CD4-positive, CD25-positive, alpha-beta regulatory T cell (primary cell): ENCODE measurements around the gene ERICH3. TPM values are rescaled to one million over a fixed set of nuclear protein-coding genes. Genes with fewer than 3 reads are reported as not detected.

Experiments used
- ATAC-seq, 2 donors: fragments of 150-1000 bp; cut with Tn5 transposase; one replicate each; pipeline ENCODE4 v1.10.0; 2021; ENCODE audit warnings: low read depth in 2 of 2, moderate number of reproducible peaks in 2 of 2, moderate library complexity in 1 of 2
- DNase-seq, 3 donors: peaks; one replicate each; pipeline versions ENCODE4 v3.0.0 to v3.0.0-alpha.2; 2012 to 2022; ENCODE audit warnings: mixed read lengths in 1 of 3
- H3K27ac ChIP-seq: one replicate; pipeline ENCODE4 v1.7.0; 2013; ENCODE audit warnings: mild to moderate bottlenecking, low read length; ENCODE audit not compliant: insufficient read depth, poor library complexity, severe bottlenecking
- H3K27me3 ChIP-seq: one replicate; pipeline ENCODE4 v1.7.0; 2013; ENCODE audit warnings: low read length; ENCODE audit not compliant: control insufficient read depth, insufficient read depth
- H3K36me3 ChIP-seq: one replicate; pipeline ENCODE4 v1.7.0; 2013; ENCODE audit warnings: mild to moderate bottlenecking, low read length, moderate library complexity; ENCODE audit not compliant: control insufficient read depth, insufficient read depth
- H3K4me1 ChIP-seq: 2 replicates; pipeline ENCODE4 v1.7.0; 2013; ENCODE audit warnings: mild to moderate bottlenecking, low read length; ENCODE audit not compliant: insufficient read depth, control insufficient read depth, poor library complexity, severe bottlenecking
- H3K4me3 ChIP-seq: one replicate; pipeline ENCODE4 v1.7.0; 2013; ENCODE audit warnings: low read depth, mild to moderate bottlenecking, low read length, moderate library complexity
- H3K9me3 ChIP-seq, 2 experiments: 1 replicate in 1 of 2; 2 replicates in 1 of 2; pipeline ENCODE4 v1.7.0; 2013; ENCODE audit warnings: low read length in 2 of 2, mild to moderate bottlenecking in 1 of 2, moderate library complexity in 1 of 2; ENCODE audit not compliant: control insufficient read depth in 2 of 2
- H3K27ac Mint-ChIP-seq, 3 donors: one replicate each; pipeline ENCODE4 v1.8.0; 2020 to 2022; ENCODE audit warnings: mild to moderate bottlenecking in 3 of 3, mixed read lengths in 3 of 3, moderate library complexity in 2 of 3
- H3K27me3 Mint-ChIP-seq: one replicate; pipeline ENCODE4 v1.8.0; 2022; ENCODE audit warnings: mild to moderate bottlenecking, mixed read lengths
- H3K36me3 Mint-ChIP-seq: one replicate; pipeline ENCODE4 v1.8.0; 2020; ENCODE audit warnings: mixed read lengths
- H3K4me1 Mint-ChIP-seq, 4 donors: one replicate each; pipeline ENCODE4 v1.8.0; 2020 to 2022; ENCODE audit warnings: mixed read lengths in 4 of 4, mild to moderate bottlenecking in 1 of 4
- H3K4me3 Mint-ChIP-seq, 4 donors: one replicate each; pipeline ENCODE4 v1.8.0; 2020 to 2022; ENCODE audit warnings: mild to moderate bottlenecking in 4 of 4, mixed read lengths in 4 of 4, moderate library complexity in 3 of 4
- H3K9me3 Mint-ChIP-seq, 7 donors: one replicate each; pipeline ENCODE4 v1.8.0; 2020 to 2022; ENCODE audit warnings: mixed read lengths in 7 of 7, mild to moderate bottlenecking in 3 of 7, moderate library complexity in 2 of 7
- polyA plus RNA-seq, 4 donors: library from polyadenylated mRNA; unstranded; fragments of 300-500 nt; fragmentation: Illumina TruSeq; gene quantifications; one replicate each; pipeline ENCODE4 v1.2.3, GENCODE V29; 2021
- total RNA-seq: library from RNA; stranded (reverse); gene quantifications from one replicate; pipeline ENCODE4 v1.2.3, GENCODE V29; 2022

Gene ERICH3, protein sequence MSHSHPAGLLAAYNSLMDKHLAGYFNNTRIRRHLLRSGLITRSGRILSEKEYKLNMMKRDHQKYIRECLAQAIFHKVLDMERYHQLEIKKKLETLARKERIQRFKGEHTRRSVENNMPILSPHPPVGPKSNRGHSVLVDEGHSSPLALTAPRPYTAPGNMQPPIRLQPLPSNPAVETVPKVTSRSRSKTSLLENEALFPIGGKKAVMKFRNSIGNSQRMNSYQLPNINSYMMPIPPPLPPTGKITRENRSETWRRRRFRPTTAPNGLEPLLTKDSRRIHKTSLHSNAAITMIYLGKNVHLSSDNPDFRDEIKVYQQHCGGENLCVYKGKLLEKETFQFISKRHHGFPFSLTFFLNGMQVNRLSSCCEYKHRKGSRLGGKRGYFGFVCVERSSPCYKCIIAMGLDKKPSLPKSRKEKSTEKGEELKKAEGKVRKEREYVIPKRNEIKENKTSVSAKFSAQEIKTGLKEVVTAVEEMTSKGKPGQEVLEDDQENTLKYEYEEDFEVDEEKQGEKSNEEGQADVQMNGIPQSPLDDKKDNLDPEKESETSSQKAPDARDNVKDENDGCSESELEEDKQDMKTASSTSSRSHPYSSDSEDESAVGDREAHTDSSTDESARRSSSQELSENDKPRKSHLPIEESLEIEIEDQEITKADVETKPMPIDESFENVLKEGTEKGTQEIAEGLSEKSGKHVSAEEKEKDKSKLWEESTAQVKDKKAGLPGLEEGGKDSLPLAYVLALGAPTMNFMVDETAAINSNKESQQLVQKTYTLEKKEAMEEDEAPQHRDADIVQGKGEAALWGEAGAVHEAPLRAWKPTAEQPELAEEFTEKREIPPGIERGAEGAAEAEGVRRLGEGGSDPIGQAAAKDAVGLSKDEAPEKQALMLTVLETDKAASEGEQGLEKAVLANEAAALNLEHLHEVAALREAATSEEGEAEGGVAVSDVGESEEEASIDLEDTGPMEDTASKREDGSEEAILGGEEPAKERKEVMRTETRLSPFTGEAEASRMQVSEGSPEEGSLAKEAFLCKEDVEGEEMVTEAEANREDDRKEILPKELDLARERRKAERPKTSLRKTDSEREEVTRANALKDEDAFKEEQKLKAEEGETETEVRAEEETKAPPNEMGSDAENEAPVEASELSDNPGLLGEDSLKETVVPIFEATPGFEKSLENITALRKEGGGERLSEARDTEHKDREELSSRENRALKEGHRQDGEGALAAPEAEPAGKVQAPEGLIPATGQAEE (N-terminal part only)
- total RNA-seq (not detected), polyA plus RNA-seq (not detected)

DNA sequence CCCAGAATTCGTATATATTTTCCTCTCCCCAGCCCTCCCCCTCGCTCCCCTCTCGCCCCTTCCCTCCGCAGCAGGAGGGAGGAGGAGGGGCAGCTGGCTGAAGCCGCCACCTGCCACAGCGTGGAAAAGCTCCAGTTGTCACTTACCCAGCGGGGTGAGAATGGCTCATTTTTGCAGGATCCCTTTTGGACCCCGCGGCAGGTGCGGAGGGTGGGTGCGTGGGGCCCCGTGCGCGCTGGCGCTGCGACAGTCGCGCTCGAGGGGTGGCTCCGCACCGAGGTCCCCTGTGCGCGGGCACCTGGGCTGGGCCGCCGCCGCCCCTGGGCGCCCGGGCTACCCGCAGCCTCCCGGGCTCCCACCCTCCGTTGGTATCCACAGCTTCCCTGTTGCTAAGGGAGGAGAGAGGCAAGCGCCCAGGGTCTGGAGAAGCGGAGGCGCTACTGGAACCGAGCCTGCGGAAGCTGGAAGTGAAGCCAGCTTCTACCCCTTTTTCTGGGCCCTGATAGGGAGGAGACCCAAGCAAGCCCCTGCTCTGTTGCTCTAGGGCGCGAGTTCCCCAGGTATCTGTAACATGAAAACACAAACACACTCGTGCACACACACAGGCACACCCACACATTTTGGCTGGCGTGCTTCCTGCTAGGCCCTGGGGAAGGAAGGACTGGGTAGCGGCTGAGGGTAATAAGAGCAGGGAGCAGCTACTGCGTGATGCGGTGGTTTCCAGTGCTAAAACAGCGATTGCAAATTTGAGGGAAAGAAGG, at the start of gene ERICH3:
ERICH3 (minus strand) TSS at position 442 of the 761 bp plus-strand sequence; CDS start at position 169, 273 bp downstream.
- Histone ChIP-seq H3K36me3 (no peaks in the 10 kb centered on the region), H3K4me3 (no peak within 1 kb of the TSS), H3K4me1 (no peaks in the 10 kb centered on the region), H3K9me3 (no peaks in the 10 kb centered on the region), H3K27ac (no peak within 1 kb of the TSS), H3K27me3 (peaks cover 13% of the 10 kb centered on the region)
- H3K27me3 Mint-ChIP-seq = peaks cover 40% of the 10 kb centered on the region
- peaks cover 0 to 5% (median 3%) of the 10 kb centered on the region in 7 donors for H3K9me3 Mint-ChIP-seq
- H3K36me3 Mint-ChIP-seq = no peaks in the 10 kb centered on the region
- peak within 1 kb of the TSS in 2 of 4 donors; percentile 2 to 63 for H3K4me3 Mint-ChIP-seq
- ATAC-seq (no peak), DNase-seq (peak in 1 of 3 donors; percentile 4)
- H3K27ac Mint-ChIP-seq = no peak within 1 kb of the TSS
- H3K4me1 Mint-ChIP-seq = peaks cover 0 to 4% (median 2%) of the 10 kb centered on the region in 4 donors

DNA sequence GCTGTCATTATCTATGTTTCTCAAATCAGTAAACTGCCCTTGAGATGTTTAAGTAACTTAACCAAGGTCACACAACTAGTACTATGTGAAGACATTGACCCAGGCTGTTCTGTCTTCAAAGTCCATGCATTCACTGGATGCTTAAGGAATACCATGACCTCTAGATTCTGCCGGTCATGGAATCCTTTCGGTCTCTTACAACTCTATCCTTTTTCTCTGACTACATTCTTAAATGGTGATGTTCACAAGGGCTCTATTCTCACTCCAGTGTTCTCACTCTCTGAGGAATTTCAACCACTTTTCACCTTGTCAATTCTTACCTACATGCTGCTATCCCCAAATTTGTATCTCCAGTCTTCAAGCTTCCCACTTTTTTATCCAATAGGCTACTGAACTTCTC, 44.0 kb upstream of the ERICH3 start:
- H3K4me1 ChIP-seq = no peaks in the 10 kb centered on the region
- no peaks in the 10 kb centered on the region for H3K9me3 ChIP-seq
- Mint-ChIP-seq H3K36me3 (peaks cover 37% of the 10 kb centered on the region), H3K4me3 (no peak overlapping the region), H3K27me3 (no peaks in the 10 kb centered on the region), H3K4me1 (peaks cover 2 to 9% (median 6%) of the 10 kb centered on the region in 4 donors), H3K9me3 (no peaks in the 10 kb centered on the region), H3K27ac (no peak overlapping the region)
- H3K36me3 ChIP-seq = peaks cover 68% of the 10 kb centered on the region
- no peak overlapping the region for H3K4me3 ChIP-seq
- H3K27ac ChIP-seq = no peak overlapping the region
- no peaks in the 10 kb centered on the region for H3K27me3 ChIP-seq
- ATAC-seq (no peak), DNase-seq (no peak)

GRCh38 chr1:74716822-74717221, 43.2 kb upstream of the ERICH3 start:
- H3K36me3 ChIP-seq = peaks cover 63% of the 10 kb centered on the region
- Mint-ChIP-seq H3K4me1 (peaks cover 0 to 8% (median 2%) of the 10 kb centered on the region in 4 donors), H3K27ac (no peak overlapping the region), H3K36me3 (peaks cover 36% of the 10 kb centered on the region), H3K4me3 (no peak overlapping the region), H3K9me3 (no peaks in the 10 kb centered on the region), H3K27me3 (no peaks in the 10 kb centered on the region)
- no peaks in the 10 kb centered on the region for H3K4me1 ChIP-seq
- H3K9me3 ChIP-seq = no peaks in the 10 kb centered on the region
- ATAC-seq (no peak), DNase-seq (no peak)
- H3K27ac ChIP-seq = no peak overlapping the region
- H3K4me3 ChIP-seq = no peak overlapping the region
- H3K27me3 ChIP-seq = no peaks in the 10 kb centered on the region

- Mint-ChIP-seq H3K27me3 (no peaks in the 10 kb centered on the region), H3K36me3 (peaks cover 32% of the 10 kb centered on the region), H3K4me1 (peaks cover 0 to 3% (median under 1%) of the 10 kb centered on the region in 4 donors), H3K9me3 (peaks cover 0 to 2% (median 0%) of the 10 kb centered on the region in 7 donors), H3K27ac (no peak overlapping the region), H3K4me3 (no peak overlapping the region)
- peaks cover 56% of the 10 kb centered on the region for H3K36me3 ChIP-seq
- ATAC-seq (no peak), DNase-seq (no peak)
- H3K4me1 ChIP-seq = no peaks in the 10 kb centered on the region
- no peaks in the 10 kb centered on the region for H3K27me3 ChIP-seq
- no peaks in the 10 kb centered on the region for H3K9me3 ChIP-seq
- H3K4me3 ChIP-seq = no peak overlapping the region
- no peak overlapping the region for H3K27ac ChIP-seq
Measured at GRCh38 chr1:74715806-74716205, 42.2 kb upstream of the ERICH3 start.

DNA sequence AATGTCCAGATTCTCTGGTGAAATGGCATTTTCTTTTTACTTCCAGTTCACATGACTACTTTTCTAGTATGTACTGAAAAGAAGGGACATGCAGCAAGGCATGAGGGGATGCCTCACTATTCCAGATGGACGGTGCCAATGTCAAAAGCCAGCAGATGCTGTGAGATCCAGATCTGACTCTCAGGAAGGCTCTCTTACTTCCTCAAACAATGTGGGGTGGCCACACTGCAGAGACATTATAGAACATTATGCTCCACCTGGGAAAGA, 41.6 kb upstream of the ERICH3 start:
- Histone ChIP-seq H3K27me3 (no peaks in the 10 kb centered on the region), H3K27ac (no peak overlapping the region), H3K4me1 (no peaks in the 10 kb centered on the region), H3K4me3 (no peak overlapping the region), H3K36me3 (peaks cover 50% of the 10 kb centered on the region), H3K9me3 (no peaks in the 10 kb centered on the region)
- Mint-ChIP-seq H3K27ac (no peak overlapping the region), H3K4me3 (no peak overlapping the region), H3K36me3 (peaks cover 32% of the 10 kb centered on the region), H3K4me1 (peaks cover 0 to 7% (median 1%) of the 10 kb centered on the region in 4 donors), H3K9me3 (peaks cover 0 to 2% (median 0%) of the 10 kb centered on the region in 7 donors), H3K27me3 (no peaks in the 10 kb centered on the region)
- DNase-seq (no peak), ATAC-seq (no peak)

GRCh38 chr1:74714429-74715235, 41.0 kb upstream of the ERICH3 start:
- no peak overlapping the region for H3K27ac ChIP-seq
- Mint-ChIP-seq H3K36me3 (peaks cover 31% of the 10 kb centered on the region), H3K27me3 (no peaks in the 10 kb centered on the region), H3K4me3 (no peak overlapping the region), H3K27ac (no peak overlapping the region), H3K9me3 (peaks cover 0 to 2% (median 0%) of the 10 kb centered on the region in 7 donors), H3K4me1 (peaks cover 0 to 10% (median 1%) of the 10 kb centered on the region in 4 donors)
- peaks cover 50% of the 10 kb centered on the region for H3K36me3 ChIP-seq
- no peaks in the 10 kb centered on the region for H3K4me1 ChIP-seq
- H3K27me3 ChIP-seq = no peaks in the 10 kb centered on the region
- no peak for DNase-seq
- ATAC-seq = no peak
- H3K4me3 ChIP-seq = no peak overlapping the region
- H3K9me3 ChIP-seq = no peaks in the 10 kb centered on the region
